Measurements from ENCODE around the gene NUP50.

NUP50 gene

DNA sequence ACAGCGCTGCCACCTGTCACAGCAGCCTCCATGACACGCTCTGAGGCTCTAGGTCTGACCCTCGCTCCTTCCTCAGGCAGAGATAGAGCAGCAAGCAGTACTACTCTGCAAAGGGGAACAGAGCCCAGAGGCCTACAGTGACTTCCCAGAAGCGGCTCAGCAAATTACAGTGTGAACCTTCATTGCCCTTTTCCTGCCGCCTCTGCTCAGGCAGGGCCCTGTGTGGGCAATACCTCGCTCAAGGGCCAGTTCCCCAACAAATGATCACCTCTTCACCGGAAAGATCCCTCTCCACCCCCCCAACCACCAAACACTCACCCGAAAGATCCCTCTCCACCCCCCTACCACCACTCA lies 64.7 kb downstream of the NUP50 start:
- H3K4me3 ChIP-seq (ENCODE audit: low read depth, low read length): no peak overlapping the region
- no peak for DNase-seq (ENCODE audit: low read depth)
- TF ChIP-seq CTCF (IDR thresholded peaks at IDR 0.05; ENCODE audit: control insufficient read depth, extremely low read depth, insufficient read depth): no peak

DNA sequence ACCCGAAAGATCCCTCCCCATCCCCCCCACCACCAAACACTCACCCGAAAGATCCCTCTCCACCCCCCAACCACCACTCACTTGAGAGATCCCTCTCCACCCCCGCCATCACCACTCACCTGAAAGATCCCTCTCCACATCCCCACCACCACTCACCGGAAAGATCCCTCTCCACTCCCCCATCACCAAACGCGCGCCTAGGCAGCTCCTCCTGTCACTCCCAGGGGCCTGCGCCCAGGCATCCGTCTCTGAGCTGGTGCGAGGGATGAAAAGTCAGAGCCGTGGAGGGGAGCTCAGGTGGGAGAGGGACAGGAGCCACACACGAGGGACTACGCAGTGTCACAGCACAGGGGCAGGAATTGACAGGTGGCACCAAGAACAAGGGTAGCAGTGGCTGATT lies 65.5 kb downstream of the NUP50 start:
- DNase-seq (ENCODE audit: low read depth): no peak
- TF ChIP-seq CTCF (IDR thresholded peaks at IDR 0.05; ENCODE audit: control insufficient read depth, extremely low read depth, insufficient read depth): no peak

DNA sequence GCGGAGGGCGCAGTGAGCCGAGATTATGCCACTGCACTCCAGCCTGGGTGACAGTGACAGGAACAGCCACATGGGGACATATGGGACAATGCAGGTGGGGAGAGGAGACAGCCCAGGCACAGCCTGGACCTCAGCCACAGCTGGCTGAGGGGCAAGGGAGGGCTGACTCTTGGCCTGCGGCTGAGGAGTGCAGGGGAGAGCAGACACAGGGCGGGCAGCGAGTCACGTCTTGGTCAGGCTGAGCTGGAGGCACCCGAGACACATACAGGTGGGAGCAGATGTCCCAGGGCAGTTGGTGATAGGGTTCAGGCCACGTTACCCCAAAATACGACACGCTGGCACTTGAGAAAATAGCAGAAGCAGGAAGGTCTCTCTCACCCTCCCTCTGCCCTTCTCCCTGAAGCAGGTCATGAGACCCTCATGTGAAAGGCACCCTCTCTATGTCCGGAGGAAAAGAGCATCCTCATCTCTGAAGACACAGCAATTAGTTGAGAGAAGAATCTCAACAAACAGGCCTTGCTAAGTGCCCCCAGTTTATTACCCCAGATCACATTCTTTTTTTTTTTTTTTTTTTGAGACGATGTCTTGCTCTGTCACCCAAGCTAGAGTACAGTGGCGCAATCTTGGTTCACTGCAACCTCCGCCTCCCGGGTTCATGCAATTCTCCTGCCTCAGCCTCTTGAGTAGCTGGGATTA lies 66.4 kb downstream of the NUP50 start:
- no peak for TF ChIP-seq CTCF (IDR thresholded peaks at IDR 0.05; ENCODE audit: control insufficient read depth, extremely low read depth, insufficient read depth)
- DNase-seq (ENCODE audit: low read depth): no peak

More for the DNA sequence above, 65.5 kb downstream of the NUP50 start:
- H3K4me3 ChIP-seq (ENCODE audit: low read depth, low read length): no peak overlapping the region

GRCh38 chr22:45231293-45231692 lies 67.6 kb downstream of the NUP50 start:
- no peak overlapping the region for H3K4me3 ChIP-seq (ENCODE audit: low read depth, low read length)
- no peak for TF ChIP-seq CTCF (IDR thresholded peaks at IDR 0.05; ENCODE audit: control insufficient read depth, extremely low read depth, insufficient read depth)
- DNase-seq (ENCODE audit: low read depth): no peak

More for the DNA sequence above, 66.4 kb downstream of the NUP50 start:
- no peak overlapping the region for H3K4me3 ChIP-seq (ENCODE audit: low read depth, low read length)

- no peak overlapping the region for H3K4me3 ChIP-seq (ENCODE audit: low read depth, low read length)
- no peak for TF ChIP-seq CTCF (IDR thresholded peaks at IDR 0.05; ENCODE audit: control insufficient read depth, extremely low read depth, insufficient read depth)
- no peak for DNase-seq (ENCODE audit: low read depth)
Measured at GRCh38 chr22:45233386-45233785, 69.7 kb downstream of the NUP50 start.

DNA sequence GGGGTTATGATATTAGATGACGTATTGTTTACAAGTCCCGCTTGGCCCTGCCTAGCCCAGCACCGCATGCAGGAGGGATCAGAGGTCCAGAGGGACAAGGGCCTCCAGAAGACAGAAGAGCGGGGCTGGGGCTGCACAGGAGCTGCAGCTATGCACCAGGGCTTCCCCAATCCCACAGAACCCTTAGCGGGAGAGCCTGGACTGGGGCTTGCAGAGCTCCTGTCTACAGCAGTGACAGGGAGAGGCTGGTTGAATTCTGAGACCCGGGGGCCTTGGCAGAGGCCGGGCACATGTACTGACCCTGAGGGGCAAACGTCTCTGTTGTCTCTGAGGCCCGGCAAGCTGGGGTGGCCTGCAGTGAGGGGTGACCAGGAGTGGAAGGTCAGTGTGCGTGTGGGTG lies 70.1 kb downstream of the NUP50 start:
- no peak for TF ChIP-seq CTCF (IDR thresholded peaks at IDR 0.05; ENCODE audit: control insufficient read depth, extremely low read depth, insufficient read depth)
- no peak for DNase-seq (ENCODE audit: low read depth)
- no peak overlapping the region for H3K4me3 ChIP-seq (ENCODE audit: low read depth, low read length)
